Pancreas (tissue), 10 donors: ENCODE measurements around the gene CTAGE6. TPM values are rescaled to one million over a fixed set of nuclear protein-coding genes. Genes with fewer than 3 reads are reported as not detected.
A peak's percentile ranks its signal among the peaks of the same experiment; 100 is the strongest.
"Not testable (repeated sequence)": the region's sequence is repeated elsewhere in the genome, so short reads cannot be mapped to it uniquely, and the experiment has no call there.

ENCODE experiments used
- ATAC-seq, 4 donors: fragments of 200-7000 bp; cut with Tn5 transposase; one replicate each; pipeline versions ENCODE4 v1.8.0 to v1.9.1; 2020; ENCODE audit warnings: mild to moderate bottlenecking in 4 of 4, moderate library complexity in 4 of 4
- DNase-seq, 6 donors: peaks; one replicate each; pipeline ENCODE4 v3.0.0-alpha.2; 2020
- FAIRE-seq: peaks from 2 replicates; lab custom pipeline; 2012; peaks lifted over from hg19 to GRCh38; lab: Jason Lieb, UNC
- H3K27ac ChIP-seq, 4 donors: fragments of 200-600 bp; sonication (generic); 1 replicate in 3 of 4; 2 replicates in 1 of 4; pipeline versions ENCODE4 v1.5.0 to v1.8.0; 2020
- H3K27me3 ChIP-seq, 4 donors: fragments of 200-600 bp; one replicate each; pipeline ENCODE4 v1.8.0; 2021
- H3K36me3 ChIP-seq, 3 donors: fragments of 200-600 bp; sonication (generic) in 1 of 3; one replicate each; pipeline versions ENCODE4 v1.5.0 to v1.8.0; 2020 to 2021
- H3K4me1 ChIP-seq, 3 donors: fragments of 200-600 bp; one replicate each; pipeline ENCODE4 v1.8.0; 2021
- H3K4me3 ChIP-seq, 4 donors: fragments of 200-600 bp; sonication (generic) in 2 of 4; one replicate each; pipeline versions ENCODE4 v1.5.0 to v1.8.0; 2020 to 2021
- H3K9me3 ChIP-seq, 4 donors: fragments of 200-600 bp; one replicate each; pipeline ENCODE4 v1.8.0; 2021
- WGBS, 2 donors: extraction: QIAGEN DNeasy Blood & Tissue Kit; methylation state at CpG; one replicate each; pipeline ENCODE4 v1.1.7; 2013; 5-methylcytosine and 5-hydroxymethylcytosine counted together
- intact Hi-C, 3 donors: fragments of 100-400 bp; cut with DNase I; formaldehyde crosslinking; loops; one replicate each; pipeline versions ENCODE4 v1.11.1 to v1.14.2; 2022
- polyA plus RNA-seq, 2 donors: library from polyadenylated mRNA; stranded (reverse); fragments of 200-250 nt; gene quantifications; one replicate each; pipeline ENCODE4 v1.2.3, GENCODE V29; 2013
- total RNA-seq, 6 donors: library from RNA; stranded (reverse); fragmentation: NEBNext Ultra II Directional in 4 of 6; extraction: Animal tissue kit (Norgen Biotek cat#: 25700) in 4 of 6; gene quantifications; one replicate each; pipeline versions ENCODE4 v1.2.1 to v1.2.4, GENCODE V29; 2021 to 2023
- donor health status: healthy with polysubstance abuse.
- donor health status: DM: no; HTN: no; CAD: no; lungs with moderate emphysema.
- donor health status: DM: no; HTN: no; CAD: no.
- donor health status: control.
- donor health status: control.
- donor health status: Bipolar disorder and iron deficiency.
- donor health status: DM: yes; HTN: yes; CAD: no.
- donor health status: DM: no; HTN: no; CAD: no.
- donor health status: DM: no; HTN: no; CAD: no.
- donor health status: DM: yes; HTN: yes; CAD: no.

CTAGE6 gene, protein sequence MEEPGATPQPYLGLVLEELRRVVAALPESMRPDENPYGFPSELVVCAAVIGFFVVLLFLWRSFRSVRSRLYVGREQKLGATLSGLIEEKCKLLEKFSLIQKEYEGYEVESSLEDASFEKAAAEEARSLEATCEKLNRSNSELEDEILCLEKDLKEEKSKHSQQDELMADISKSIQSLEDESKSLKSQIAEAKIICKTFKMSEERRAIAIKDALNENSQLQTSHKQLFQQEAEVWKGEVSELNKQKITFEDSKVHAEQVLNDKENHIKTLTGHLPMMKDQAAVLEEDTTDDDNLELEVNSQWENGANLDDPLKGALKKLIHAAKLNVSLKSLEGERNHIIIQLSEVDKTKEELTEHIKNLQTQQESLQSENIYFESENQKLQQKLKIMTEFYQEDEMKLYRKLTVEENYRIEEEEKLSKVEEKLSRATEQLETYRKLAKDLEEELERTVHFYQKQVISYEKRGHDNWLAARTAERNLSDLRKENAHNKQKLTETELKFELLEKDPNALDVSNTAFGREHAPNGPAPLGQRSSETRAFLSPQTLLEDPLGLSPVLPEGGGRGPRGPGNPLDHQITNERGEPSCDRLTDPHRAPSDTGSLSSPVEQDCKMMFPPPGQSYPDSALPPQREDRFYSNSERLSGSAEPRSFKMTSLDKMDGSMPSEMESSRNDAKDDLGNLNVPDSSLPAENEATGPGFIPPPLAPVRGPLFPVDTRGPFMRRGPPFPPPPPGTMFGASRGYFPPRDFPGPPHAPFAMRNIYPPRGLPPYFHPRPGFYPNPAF
- under 1 TPM in 4 of 6 donors, not detected in 2; 0.12 to 0.38 (median 0.22) TPM for total RNA-seq
- polyA plus RNA-seq, result under 1 TPM; 0.16 to 0.34 TPM

DNA sequence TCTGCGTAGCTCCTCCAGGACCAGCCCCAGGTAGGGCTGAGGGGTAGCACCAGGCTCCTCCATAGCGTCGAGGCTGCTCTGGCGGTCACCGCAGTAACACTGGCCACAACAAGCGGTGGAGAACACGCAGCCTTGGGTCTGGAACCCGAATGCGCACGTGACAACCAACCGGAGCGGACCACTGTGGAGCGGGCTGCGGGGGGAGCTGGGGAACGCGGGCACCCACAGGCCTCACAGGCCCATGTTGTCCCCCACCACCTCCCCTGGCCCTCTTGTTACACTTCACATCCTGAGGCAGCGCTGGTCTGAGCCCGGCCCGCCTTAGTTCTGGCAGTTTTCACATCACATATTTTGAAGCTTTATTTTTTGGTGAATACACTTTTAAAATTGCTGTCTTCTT is at the start of gene CTAGE6:
Gene CTAGE6, minus strand, starts transcription at position 101 of the 400 bp plus-strand sequence. Its CDS starts 38 bp downstream, at position 63.
- H3K9me3 ChIP-seq, ATAC-seq, H3K36me3 ChIP-seq, H3K4me3 ChIP-seq, DNase-seq, H3K4me1 ChIP-seq, FAIRE-seq, H3K27ac ChIP-seq, intact Hi-C loops, H3K27me3 ChIP-seq: not testable (repeated sequence)
- no CpG with 5 or more reads among the region's 19 CpGs for whole genome bisulfite sequencing, 2 donors

DNA sequence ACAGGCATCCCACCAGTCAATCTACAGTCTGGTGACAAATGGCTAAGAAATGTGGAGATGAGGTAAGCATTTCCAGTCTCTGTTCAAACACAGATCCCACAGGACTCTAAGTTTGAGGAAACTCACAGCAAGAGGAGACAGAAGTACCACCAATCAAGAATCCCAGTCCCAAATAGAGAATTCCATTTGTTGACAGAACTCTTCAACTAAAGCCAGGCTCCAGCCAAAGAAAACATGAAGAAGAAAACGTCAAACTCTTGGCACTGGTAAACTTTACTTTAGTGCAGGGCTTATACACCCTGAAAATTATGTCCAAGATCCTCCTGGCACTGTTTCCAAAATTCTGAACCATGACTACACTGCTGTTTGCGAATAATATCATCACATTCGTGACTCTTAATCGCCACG is 49.2 kb upstream of the CTAGE6 start:
- H3K36me3 ChIP-seq, H3K4me3 ChIP-seq, FAIRE-seq, H3K4me1 ChIP-seq, intact Hi-C loops, H3K27me3 ChIP-seq, H3K27ac ChIP-seq, H3K9me3 ChIP-seq, DNase-seq: not testable (repeated sequence)
- no CpG with 5 or more reads among the region's 5 CpGs for WGBS, 2 donors
- ATAC-seq, result peak in 3 of 4 donors; percentile 31 to 51 (median 36)

DNA sequence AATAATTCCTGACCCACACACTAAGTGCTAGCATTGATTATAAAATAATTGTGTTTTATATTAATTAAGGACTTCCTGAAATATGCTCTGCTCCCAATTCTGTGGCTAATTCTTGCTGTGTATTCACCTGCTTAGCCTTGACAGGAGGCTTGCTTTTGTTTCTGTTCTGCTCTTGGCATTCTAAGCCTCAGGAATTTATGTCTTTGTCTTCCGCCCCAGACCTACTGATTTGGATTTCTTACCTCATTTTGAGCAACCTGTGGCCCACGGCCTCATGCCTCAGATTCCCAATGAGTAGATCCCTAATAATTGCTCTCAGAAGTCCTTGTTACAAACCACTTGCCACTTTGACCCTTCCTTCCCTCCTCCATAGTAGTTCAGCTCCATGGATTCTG is 40.4 kb upstream of the CTAGE6 start:
- ATAC-seq, H3K4me1 ChIP-seq, H3K4me3 ChIP-seq, H3K36me3 ChIP-seq, intact Hi-C loops, FAIRE-seq, H3K27ac ChIP-seq, DNase-seq, H3K27me3 ChIP-seq, H3K9me3 ChIP-seq: not testable (repeated sequence)
- 23% methylated on average over 1 of the region's 2 CpGs; no CpG with 5 or more reads in 1 of the 2 donors for WGBS, 2 donors

DNA sequence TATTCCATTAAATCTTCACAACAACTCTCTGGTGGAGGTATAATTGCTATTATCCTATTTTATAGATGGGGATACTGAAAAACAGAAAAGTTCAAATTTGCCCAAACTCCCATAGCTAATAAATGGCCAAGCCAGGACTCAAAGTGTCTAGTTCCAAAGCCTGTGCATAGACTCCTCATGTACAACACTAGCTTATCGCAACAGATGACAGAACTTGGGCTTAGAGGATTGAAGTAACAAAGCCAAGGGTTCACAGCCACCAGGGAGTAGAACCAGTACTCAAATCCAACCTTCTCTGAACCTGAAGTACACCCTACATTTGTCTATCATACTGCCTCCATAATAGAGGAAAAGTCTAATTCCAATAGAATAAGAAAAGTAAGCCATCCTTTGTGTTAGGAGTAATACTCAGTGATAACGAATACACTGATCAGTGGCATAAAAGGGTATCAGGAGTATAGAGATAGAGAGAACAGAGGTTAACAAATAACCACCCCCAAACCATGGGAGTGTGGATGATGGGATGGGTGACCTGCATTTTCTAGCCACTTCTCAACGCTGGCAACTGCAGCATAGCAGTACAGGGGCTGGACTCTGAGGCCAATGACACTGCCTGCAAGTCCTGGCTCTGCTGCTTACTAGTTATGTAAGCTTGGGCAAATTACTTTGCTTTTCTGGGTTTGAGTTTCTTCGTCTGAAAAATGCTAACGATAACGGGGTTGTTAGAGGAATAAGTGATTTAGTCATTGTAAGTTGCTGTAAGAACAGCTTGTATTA is 39.8 kb upstream of the CTAGE6 start:
- FAIRE-seq, result not testable (repeated sequence)
- peak in 2 of 6 donors; percentile 3 to 16 for DNase-seq
- ATAC-seq, result peak in 2 of 4 donors; percentile 37 to 46

DNA sequence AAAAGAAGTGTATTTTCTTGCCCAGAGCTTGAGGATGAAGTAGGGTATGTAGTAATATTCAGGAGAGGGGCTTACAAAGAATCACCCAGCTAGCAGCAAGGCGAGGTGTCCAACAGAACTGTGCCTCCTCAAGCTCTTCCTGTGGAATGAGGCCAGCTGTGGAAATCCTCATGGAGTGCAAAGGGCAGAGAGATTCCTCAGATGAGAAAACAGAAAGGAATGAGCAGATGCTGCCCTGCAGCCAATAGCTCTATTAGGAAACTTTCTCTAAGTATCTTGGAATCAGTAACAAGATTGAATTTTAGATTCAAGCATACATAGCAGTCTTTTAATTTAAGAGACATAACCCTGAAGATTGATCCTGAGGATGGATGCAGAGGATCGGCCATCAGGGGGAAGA is 38.2 kb upstream of the CTAGE6 start:
- H3K4me3 ChIP-seq, H3K4me1 ChIP-seq, intact Hi-C loops, H3K36me3 ChIP-seq, H3K27me3 ChIP-seq, DNase-seq, FAIRE-seq, H3K9me3 ChIP-seq, H3K27ac ChIP-seq: not testable (repeated sequence)
- WGBS, 2 donors, result no CpG with 5 or more reads among the region's 2 CpGs
- ATAC-seq, result peak in 2 of 4 donors; percentile 23 to 40

More for the DNA sequence above, 39.8 kb upstream of the CTAGE6 start:
- H3K4me1 ChIP-seq, H3K9me3 ChIP-seq, H3K36me3 ChIP-seq, H3K27ac ChIP-seq, H3K27me3 ChIP-seq, intact Hi-C loops, H3K4me3 ChIP-seq: not testable (repeated sequence)
- 56 to 72% methylated on average over 1 of the region's 6 CpGs for WGBS, 2 donors

DNA sequence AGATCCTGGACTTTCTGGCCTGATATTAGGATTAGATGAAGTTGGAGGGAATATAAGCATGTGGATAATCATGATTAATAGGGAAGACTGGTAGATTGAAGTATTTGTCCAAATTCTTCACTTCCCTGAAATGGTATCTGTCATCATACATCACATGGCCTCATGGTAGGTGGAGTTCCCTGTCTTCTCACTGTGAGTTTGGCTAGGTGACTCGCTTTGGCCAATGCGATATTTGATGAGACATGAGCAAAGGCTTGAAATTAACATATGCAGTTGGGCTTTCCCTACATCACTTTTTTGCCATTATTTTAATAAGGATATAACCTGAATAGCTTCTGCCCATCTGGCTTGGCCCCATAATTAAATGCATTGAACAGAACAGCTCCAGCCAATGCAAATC is 35.1 kb upstream of the CTAGE6 start:
- WGBS, 2 donors, result 95 to 98% methylated on average over 2 of the region's 2 CpGs
- DNase-seq, H3K4me3 ChIP-seq, H3K36me3 ChIP-seq, intact Hi-C loops, FAIRE-seq, H3K27ac ChIP-seq, H3K9me3 ChIP-seq, H3K27me3 ChIP-seq, H3K4me1 ChIP-seq, ATAC-seq: not testable (repeated sequence)

DNA sequence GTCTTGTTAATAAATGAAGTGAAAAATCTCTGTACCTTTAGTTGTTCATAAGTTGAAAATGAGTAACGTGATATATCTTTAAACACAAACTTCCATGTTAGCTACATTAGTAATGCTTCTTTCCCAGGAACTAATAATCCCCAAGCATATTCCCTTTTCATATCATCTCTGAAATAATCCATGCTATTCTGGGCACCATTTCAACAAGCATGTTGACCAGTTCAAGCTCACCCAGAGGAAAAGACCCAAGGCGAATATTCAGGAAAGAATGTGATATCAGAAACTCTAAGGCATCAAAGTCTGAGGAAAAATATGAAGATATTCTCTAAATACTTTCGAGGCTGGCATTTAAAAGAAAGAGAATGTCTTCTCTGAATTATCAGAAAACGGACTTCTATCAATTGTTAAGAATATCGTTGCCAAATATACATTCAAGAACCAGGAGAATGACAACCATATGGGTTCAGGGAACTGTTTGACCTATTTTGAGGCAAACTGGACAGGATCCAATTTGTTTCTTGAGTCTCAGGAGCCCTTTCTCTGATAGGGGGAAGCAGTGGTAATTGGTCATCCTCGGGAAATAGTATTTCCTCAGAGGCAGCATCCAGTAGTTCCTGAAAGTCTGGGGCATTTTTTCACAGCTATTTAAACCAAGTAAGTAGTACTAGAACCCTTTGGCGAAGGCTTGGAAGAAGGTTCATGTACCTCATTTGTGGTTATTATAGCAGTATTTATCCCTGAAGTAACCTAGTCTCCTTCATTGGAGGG is 28.1 kb upstream of the CTAGE6 start:
- H3K27ac ChIP-seq, intact Hi-C loops, FAIRE-seq, DNase-seq, H3K4me3 ChIP-seq, H3K27me3 ChIP-seq, H3K9me3 ChIP-seq, H3K4me1 ChIP-seq, ATAC-seq, H3K36me3 ChIP-seq: not testable (repeated sequence)
- no CpG with 5 or more reads among the region's 7 CpGs for WGBS, 2 donors

DNA sequence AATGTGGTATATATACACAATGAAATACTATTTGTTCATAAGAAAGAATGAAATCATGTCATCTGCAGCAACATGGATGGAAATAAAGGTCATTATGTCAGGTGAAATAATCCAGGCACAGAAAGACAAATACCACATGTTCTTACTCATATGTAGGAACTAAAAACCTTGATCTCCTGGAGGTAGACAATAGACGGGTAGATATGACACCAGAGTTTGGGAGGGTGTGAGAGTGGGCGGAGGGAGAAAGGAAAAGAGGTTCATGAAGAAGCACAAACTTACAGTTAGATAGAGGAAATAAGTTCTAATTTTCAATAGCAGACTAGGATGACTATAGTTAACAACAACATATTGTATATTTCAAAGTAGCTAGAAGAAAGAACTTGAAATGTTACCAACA is 22.1 kb upstream of the CTAGE6 start:
- ATAC-seq, H3K4me1 ChIP-seq, H3K27ac ChIP-seq, H3K36me3 ChIP-seq, intact Hi-C loops, H3K4me3 ChIP-seq, DNase-seq, FAIRE-seq, H3K27me3 ChIP-seq, H3K9me3 ChIP-seq: not testable (repeated sequence)
- whole genome bisulfite sequencing, 2 donors, result 65% methylated on average over 2 of the region's 2 CpGs; no CpG with 5 or more reads in 1 of the 2 donors

DNA sequence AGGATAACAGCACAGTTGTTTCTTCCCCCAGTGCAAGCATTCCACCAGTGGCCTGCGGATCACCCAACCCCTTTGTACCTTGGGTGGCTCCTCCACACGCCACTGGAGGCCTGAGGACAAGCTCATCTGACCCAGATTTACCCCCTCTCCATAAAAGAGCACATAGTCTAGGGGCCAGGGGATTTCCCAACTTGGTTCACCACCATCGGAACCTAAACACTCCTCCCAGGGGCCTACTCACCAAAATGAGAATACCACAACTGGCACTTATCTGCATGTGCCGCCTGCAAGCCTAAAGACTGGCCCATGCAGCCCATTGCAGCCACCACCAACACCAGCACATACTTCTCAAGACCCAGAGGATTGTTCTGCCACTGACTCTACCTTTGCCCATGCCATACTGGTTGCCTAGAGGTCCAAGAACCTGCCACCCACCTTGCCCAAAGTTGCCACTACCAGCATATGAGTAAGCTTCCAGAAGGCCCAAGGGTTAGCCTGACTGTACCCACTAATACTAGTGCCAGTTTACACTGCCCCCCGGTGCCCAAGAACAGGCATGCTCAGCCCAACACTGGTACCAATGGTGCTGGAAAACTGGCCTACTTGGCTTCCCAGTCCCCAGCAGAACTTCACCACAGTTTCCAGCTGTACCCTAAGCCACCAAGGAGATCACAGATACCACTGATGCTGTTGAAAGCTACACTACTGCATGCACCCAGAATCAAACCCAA is 15.4 kb upstream of the CTAGE6 start:
- intact Hi-C loops, H3K27me3 ChIP-seq, H3K27ac ChIP-seq, H3K9me3 ChIP-seq, H3K4me1 ChIP-seq, H3K36me3 ChIP-seq, DNase-seq, FAIRE-seq, H3K4me3 ChIP-seq, ATAC-seq: not testable (repeated sequence)
- 85 to 100% methylated on average over 1 to 2 of the region's 5 CpGs for WGBS, 2 donors

DNA sequence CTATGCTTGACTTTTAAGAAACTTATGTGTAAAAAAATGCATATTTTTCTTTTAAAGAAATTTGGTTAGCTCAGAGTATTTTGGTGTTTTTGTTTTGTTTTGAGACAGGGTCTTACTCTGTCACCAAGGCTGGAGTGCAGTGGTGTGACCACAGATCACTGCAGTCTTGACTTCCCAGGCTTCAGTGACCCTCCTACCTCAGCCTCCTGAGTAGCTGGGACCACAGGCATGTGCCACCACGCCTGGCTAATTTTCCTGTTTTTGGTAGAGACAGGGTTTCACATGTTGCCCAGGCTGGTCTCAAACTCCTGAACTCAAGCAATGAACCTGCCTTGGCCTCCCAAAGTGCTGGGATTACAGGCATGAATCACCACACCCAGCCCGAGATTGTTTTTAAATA is 10.0 kb upstream of the CTAGE6 start:
- ATAC-seq, intact Hi-C loops, H3K4me3 ChIP-seq, H3K9me3 ChIP-seq, H3K36me3 ChIP-seq, DNase-seq, H3K27ac ChIP-seq, H3K4me1 ChIP-seq, FAIRE-seq, H3K27me3 ChIP-seq: not testable (repeated sequence)
- 55 to 70% methylated on average over 2 of the region's 2 CpGs for WGBS, 2 donors
